K562 (cell line): ENCODE data around the gene PICK1. TPM values are rescaled to one million over a fixed set of nuclear protein-coding genes. Genes with fewer than 3 reads are reported as not detected.

Experiments used
- ARID1B ChIP-seq: fragments of 450-650 bp; IDR thresholded peaks from 2 replicates; pipeline ENCODE4 v1.6.1; 2016; ENCODE audit warnings: antibody characterized with exemption, mild to moderate bottlenecking, inconsistent platforms
- CBX8 ChIP-seq: fragments of 200-600 bp; sonication (generic); IDR thresholded peaks from 2 replicates; pipeline ENCODE4 v1.6.1; 2012; ENCODE audit warnings: borderline replicate concordance, mixed run types, low read depth, mild to moderate bottlenecking, moderate library complexity, mixed read lengths, low read length, control low read depth, inconsistent platforms; ENCODE audit not compliant: poor library complexity, severe bottlenecking; ENCODE audit errors: extremely low read depth
- CEBPG ChIP-seq, 3 experiments: fragments of 200-800 bp in 1 of 3; sonication (Bioruptor generic) in 1 of 3; sonication (generic) in 1 of 3; formaldehyde crosslinking in 1 of 3; IDR thresholded peaks in 2 of 3; conservative IDR thresholded peaks in 1 of 3; 2 replicates each; pipeline versions ENCODE4 v1.6.1 to v1.8.0; 2016 to 2022; ENCODE audit warnings: missing compliant biosample characterization in 2 of 3, missing genetic modification characterization in 2 of 3, mild to moderate bottlenecking in 1 of 3, missing genetic modification reagents in 1 of 3
- CREB1 ChIP-seq, 2 experiments: sonication (generic) in 1 of 2; formaldehyde crosslinking in 1 of 2; IDR thresholded peaks; 2 replicates each; pipeline versions ENCODE4 v1.6.1 to v1.8.0; 2012 to 2022; ENCODE audit warnings: inconsistent platforms in 1 of 2, mild to moderate bottlenecking in 1 of 2, missing genetic modification reagents in 1 of 2, moderate library complexity in 1 of 2
- FOXP1 ChIP-seq: sonication (generic); formaldehyde crosslinking; IDR thresholded peaks from 2 replicates; pipeline ENCODE4 v1.8.0; 2022; ENCODE audit warnings: mild to moderate bottlenecking, missing genetic modification reagents
- HDAC3 ChIP-seq: fragments of 450-650 bp; IDR thresholded peaks from 2 replicates; pipeline ENCODE4 v1.6.1; 2018; ENCODE audit warnings: borderline replicate concordance, mild to moderate bottlenecking, moderate library complexity; ENCODE audit not compliant: partially characterized antibody
- IRF9 ChIP-seq: fragments of 450-650 bp; IDR thresholded peaks from 2 replicates; pipeline ENCODE4 v1.6.1; 2016; ENCODE audit warnings: missing biosample characterization, missing genetic modification characterization
- LEF1 ChIP-seq: fragments of 450-650 bp; IDR thresholded peaks from 2 replicates; pipeline ENCODE4 v1.6.1; 2016; ENCODE audit warnings: mild to moderate bottlenecking
- MED1 ChIP-seq: sonication (generic); formaldehyde crosslinking; IDR thresholded peaks from 2 replicates; pipeline ENCODE4 v1.8.1; 2023; ENCODE audit warnings: missing genetic modification reagents, borderline replicate concordance
- NCOR1 ChIP-seq: fragments of 450-650 bp; IDR thresholded peaks from 2 replicates; pipeline ENCODE4 v1.6.1; 2016; ENCODE audit warnings: mild to moderate bottlenecking, moderate library complexity
- NR2C1 ChIP-seq, 2 experiments: fragments of 450-650 bp; IDR thresholded peaks; 2 replicates each; pipeline ENCODE4 v1.6.1; 2017; ENCODE audit warnings: mild to moderate bottlenecking in 2 of 2, antibody characterized with exemption in 1 of 2, inconsistent platforms in 1 of 2, missing compliant biosample characterization in 1 of 2, missing genetic modification characterization in 1 of 2
- POLR2A ChIP-seq: fragments of 450-650 bp; conservative IDR thresholded peaks from 2 replicates; pipeline ENCODE4 v1.6.1; 2016
- RCOR1 ChIP-seq, 2 experiments: IDR thresholded peaks; 2 replicates each; pipeline ENCODE4 v1.6.1; 2012; ENCODE audit warnings: low read depth in 2 of 2, low read length in 2 of 2, borderline replicate concordance in 1 of 2, improper control_type of control experiment in 1 of 2
- SPI1 ChIP-seq: IDR thresholded peaks from 2 replicates; pipeline ENCODE4 v1.6.1; 2011; ENCODE audit warnings: low read depth, low read length, control low read depth, borderline replicate concordance
- SRSF7 ChIP-seq: fragments of 200-400 bp; formaldehyde crosslinking; optimal IDR thresholded peaks from 2 replicates; pipeline ENCODE3; 2017; ENCODE audit warnings: mild to moderate bottlenecking, low read depth, low read length
- TRIM24 ChIP-seq, 2 experiments: fragments of 450-650 bp; IDR thresholded peaks; 2 replicates each; pipeline ENCODE4 v1.6.1; 2016
- ZNF512 ChIP-seq: IDR thresholded peaks from 2 replicates; pipeline ENCODE4 v1.6.1; 2016; ENCODE audit warnings: missing genetic modification characterization, missing compliant biosample characterization
- polyA plus RNA-seq, 8 experiments: library from polyadenylated mRNA; depleted of rRNA in 4 of 8; stranded (reverse) in 5 of 8; unstranded in 3 of 8; fragments of >200 nt; fragmentation: Nextera tagmentation in 2 of 8; fragmentation: Illumina TruSeq in 1 of 8; extraction: Ambion mirVana in 2 of 8; extraction: Trizol in 1 of 8; gene quantifications; 2 replicates each; pipeline versions ENCODE4 v1.2.1 to v1.2.3, GENCODE V29; 2011 to 2014; ENCODE audit warnings: inconsistent platforms in 1 of 8, missing spikeins in 1 of 8
- total RNA-seq, 7 experiments: library from RNA; depleted of rRNA in 6 of 7; stranded (reverse); fragments of >200 nt in 6 of 7; fragmentation: Illumina TruSeq in 2 of 7; extraction: Trizol in 2 of 7; gene quantifications; 2 replicates each; pipeline versions ENCODE4 v1.2.1 to v1.2.3, GENCODE V29; 2011 to 2021; ENCODE audit warnings: low replicate concordance in 1 of 7
- TF ChIP-seq, protein P1 (sequence below): sonication (generic); formaldehyde crosslinking; IDR thresholded peaks from 2 replicates; pipeline ENCODE4 v1.9.0; 2022; ENCODE audit warnings: mild to moderate bottlenecking, missing genetic modification reagents
- TF ChIP-seq, protein P2 (sequence below), 2 experiments: fragments of 450-650 bp in 1 of 2; sonication (generic) in 1 of 2; formaldehyde crosslinking in 1 of 2; IDR thresholded peaks in 1 of 2; conservative IDR thresholded peaks in 1 of 2; 2 replicates each; pipeline versions ENCODE4 v1.6.1 to v1.8.1; 2016 to 2023; ENCODE audit warnings: mild to moderate bottlenecking in 2 of 2, moderate library complexity in 2 of 2, inconsistent platforms in 1 of 2, missing genetic modification reagents in 1 of 2
- TF ChIP-seq, protein P3 (sequence below), 2 experiments: fragments of 250-450 bp in 1 of 2; fragments of 450-650 bp in 1 of 2; sonication (Bioruptor Pico) in 1 of 2; IDR thresholded peaks; 2 replicates each; pipeline versions ENCODE4 v1.6.1 to v1.8.0; 2016 to 2021; ENCODE audit warnings: mild to moderate bottlenecking in 2 of 2, moderate library complexity in 2 of 2, missing compliant biosample characterization in 1 of 2, missing genetic modification characterization in 1 of 2

Gene PICK1
- total and polyA plus RNA-seq, 9 of the 15 experiments (the other 6 are each of a cell fraction or from before 2014, with no cell fraction given), result 0.06 to 11.0 (median 7.9) TPM; not detected in 1

GRCh38 chr22:38032681-38033521 lies 24.3 kb upstream of the PICK1 start (continued):
- TF ChIP-seq ZNF512 (tag), result no peak
- TF ChIP-seq IRF9, result peak; percentile 61
- TF ChIP-seq, protein P1, sequence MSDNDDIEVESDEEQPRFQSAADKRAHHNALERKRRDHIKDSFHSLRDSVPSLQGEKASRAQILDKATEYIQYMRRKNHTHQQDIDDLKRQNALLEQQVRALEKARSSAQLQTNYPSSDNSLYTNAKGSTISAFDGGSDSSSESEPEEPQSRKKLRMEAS (CRISPR knock-in tag), result peak; percentile 31; the same call in 1 of the 2 replicates
- TF ChIP-seq LEF1, result peak; percentile 74; the same call in 1 of the 2 replicates
- TF ChIP-seq, protein P2, sequence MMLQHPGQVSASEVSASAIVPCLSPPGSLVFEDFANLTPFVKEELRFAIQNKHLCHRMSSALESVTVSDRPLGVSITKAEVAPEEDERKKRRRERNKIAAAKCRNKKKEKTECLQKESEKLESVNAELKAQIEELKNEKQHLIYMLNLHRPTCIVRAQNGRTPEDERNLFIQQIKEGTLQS (IDR thresholded peaks at IDR 0.05), result peak; percentile 92
- TF ChIP-seq, protein P2 (CRISPR knock-in tag; conservative IDR thresholded peaks at IDR 0.05), result no peak
- TF ChIP-seq ARID1B, result peak; percentile 47
- TF ChIP-seq POLR2A, result no peak
- TF ChIP-seq NCOR1, result peak; percentile 53; the same call in 1 of the 2 replicates
- TF ChIP-seq, protein P3, sequence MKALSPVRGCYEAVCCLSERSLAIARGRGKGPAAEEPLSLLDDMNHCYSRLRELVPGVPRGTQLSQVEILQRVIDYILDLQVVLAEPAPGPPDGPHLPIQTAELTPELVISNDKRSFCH (CRISPR knock-in tag; IDR thresholded peaks at IDR 0.05), result no peak
- TF ChIP-seq, protein P3 (tag; IDR thresholded peaks at IDR 0.05), result no peak
- peak; percentile 73 for TF ChIP-seq CREB1 (IDR thresholded peaks at IDR 0.05)
- no peak for TF ChIP-seq CREB1 (CRISPR knock-in tag; IDR thresholded peaks at IDR 0.05)
- TF ChIP-seq TRIM24 (IDR thresholded peaks at IDR 0.05), result peak in 1 of 2 experiments; percentile 56; a peak in 1 of 4 replicates
- TF ChIP-seq SPI1, result peak; percentile 76; the same call in 1 of the 2 replicates
- peak; percentile 89 for TF ChIP-seq CEBPG (CRISPR knock-in tag; IDR thresholded peaks at IDR 0.05)
- TF ChIP-seq CEBPG (tag; conservative IDR thresholded peaks at IDR 0.05 in 1 of 2, IDR thresholded peaks at IDR 0.05 in 1 of 2), result peak; percentile 81 to 92
- 0 out of 4 replicates have a peak, but pooled peaks of 1 of the 2 experiments have one; percentile 15 for TF ChIP-seq RCOR1 (IDR thresholded peaks at IDR 0.05; ENCODE audit: borderline replicate concordance in 1 of 2, low read depth in 2 of 2, low read length in 2 of 2)
- TF ChIP-seq FOXP1 (CRISPR knock-in tag), result no peak
- TF ChIP-seq HDAC3, result no peak
- no peak for TF ChIP-seq CBX8
- no peak for TF ChIP-seq MED1 (CRISPR knock-in tag)
- TF ChIP-seq SRSF7, result no peak
- TF ChIP-seq NR2C1 (IDR thresholded peaks at IDR 0.05), result peak; percentile 41; the same call in 1 of the 2 replicates
- peak; percentile 76 for TF ChIP-seq NR2C1 (tag; IDR thresholded peaks at IDR 0.05)
